Measurements from ENCODE around the gene SPSB1.

GRCh38 chr1:9367806-9368205, 75.1 kb downstream of the SPSB1 start:
- TF ChIP-seq, protein P1, sequence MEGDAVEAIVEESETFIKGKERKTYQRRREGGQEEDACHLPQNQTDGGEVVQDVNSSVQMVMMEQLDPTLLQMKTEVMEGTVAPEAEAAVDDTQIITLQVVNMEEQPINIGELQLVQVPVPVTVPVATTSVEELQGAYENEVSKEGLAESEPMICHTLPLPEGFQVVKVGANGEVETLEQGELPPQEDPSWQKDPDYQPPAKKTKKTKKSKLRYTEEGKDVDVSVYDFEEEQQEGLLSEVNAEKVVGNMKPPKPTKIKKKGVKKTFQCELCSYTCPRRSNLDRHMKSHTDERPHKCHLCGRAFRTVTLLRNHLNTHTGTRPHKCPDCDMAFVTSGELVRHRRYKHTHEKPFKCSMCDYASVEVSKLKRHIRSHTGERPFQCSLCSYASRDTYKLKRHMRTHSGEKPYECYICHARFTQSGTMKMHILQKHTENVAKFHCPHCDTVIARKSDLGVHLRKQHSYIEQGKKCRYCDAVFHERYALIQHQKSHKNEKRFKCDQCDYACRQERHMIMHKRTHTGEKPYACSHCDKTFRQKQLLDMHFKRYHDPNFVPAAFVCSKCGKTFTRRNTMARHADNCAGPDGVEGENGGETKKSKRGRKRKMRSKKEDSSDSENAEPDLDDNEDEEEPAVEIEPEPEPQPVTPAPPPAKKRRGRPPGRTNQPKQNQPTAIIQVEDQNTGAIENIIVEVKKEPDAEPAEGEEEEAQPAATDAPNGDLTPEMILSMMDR (IDR thresholded peaks at IDR 0.05) = no peak
- no peak for TF ChIP-seq POLR2AphosphoS5 (IDR thresholded peaks at IDR 0.05)

Data from stomach (tissue), 4 donors.